Calu3 (cell line): ENCODE results near the gene RAB40C. TPM values are rescaled to one million over a fixed set of nuclear protein-coding genes. Genes with fewer than 3 reads are reported as not detected.

Experiments used
- BruUV-seq: library from RNA; stranded (reverse); fragments of 400-500 nt; replicated peaks from 2 replicates; lab custom pipeline; 2021; lab: Mats Ljungman, UMichigan
- CTCF ChIA-PET: fragments of 300-600 bp; sonication (Branson Sonifier 250); formaldehyde crosslinking; loops from one replicate; lab custom pipeline; 2022; ENCODE audit warnings: antibody characterized with exemption; lab: Charles Lee
- DNase-seq: peaks from one replicate; pipeline ENCODE4 v3.0.0; 2022
- H3K27ac Mint-ChIP-seq: one replicate; pipeline ENCODE4 v1.8.0; 2022; ENCODE audit warnings: mixed read lengths; ENCODE audit not compliant: unreplicated experiment
- H3K27me3 Mint-ChIP-seq: one replicate; pipeline ENCODE4 v1.8.0; 2022; ENCODE audit warnings: mixed read lengths; ENCODE audit not compliant: unreplicated experiment
- H3K36me3 Mint-ChIP-seq: one replicate; pipeline ENCODE4 v1.8.0; 2022; ENCODE audit warnings: mild to moderate bottlenecking, moderate library complexity, mixed read lengths; ENCODE audit not compliant: insufficient read depth, unreplicated experiment
- H3K4me1 Mint-ChIP-seq: one replicate; pipeline ENCODE4 v1.8.0; 2022; ENCODE audit warnings: mild to moderate bottlenecking, low read depth, mixed read lengths; ENCODE audit not compliant: unreplicated experiment
- H3K4me3 Mint-ChIP-seq: one replicate; pipeline ENCODE4 v1.8.0; 2022; ENCODE audit warnings: mild to moderate bottlenecking, low read depth, moderate library complexity, mixed read lengths; ENCODE audit not compliant: unreplicated experiment
- H3K9me3 Mint-ChIP-seq: one replicate; pipeline ENCODE4 v1.8.0; 2022; ENCODE audit warnings: low read depth, mixed read lengths; ENCODE audit not compliant: unreplicated experiment
- CTCF ChIP-seq: fragments of 200-600 bp; IDR thresholded peaks from one replicate; pipeline ENCODE4 v1.8.0; 2022; ENCODE audit warnings: antibody characterized with exemption; ENCODE audit not compliant: unreplicated experiment
- intact Hi-C: fragments of 100-400 bp; cut with micrococcal nuclease; formaldehyde crosslinking; loops from one replicate; pipeline ENCODE4 v1.10.0; 2022; ENCODE audit not compliant: unreplicated experiment
- total RNA-seq: library from RNA; stranded (reverse); gene quantifications from 2 replicates; pipeline ENCODE4 v1.2.3, GENCODE V29; 2022

Gene RAB40C
- total RNA-seq, 1 experiment from 2014 or later, result 35.6 TPM

GRCh38 chr16:572865-573650, 16.8 kb upstream of the RAB40C start:
- DNase-seq, result no peak
- BruUV-seq, result no TSS peak
- Mint-ChIP-seq H3K9me3 (no peaks in the 10 kb centered on the region), H3K27ac (no peak overlapping the region), H3K4me1 (peaks cover 16% of the 10 kb centered on the region), H3K4me3 (no peak overlapping the region), H3K27me3 (no peaks in the 10 kb centered on the region), H3K36me3 (peaks cover 40% of the 10 kb centered on the region)
- intact Hi-C loops, result no loop called here
- CTCF ChIA-PET, result no interaction called here
- TF ChIP-seq CTCF, result no peak

GRCh38 chr16:574021-574760, 15.7 kb upstream of the RAB40C start:
- DNase-seq, result no peak
- no TSS peak for BruUV-seq
- no peak overlapping the region for H3K4me3 Mint-ChIP-seq
- H3K27ac Mint-ChIP-seq, result no peak overlapping the region
- intact Hi-C loops, result no loop called here
- H3K9me3 Mint-ChIP-seq, result no peaks in the 10 kb centered on the region
- peaks cover 43% of the 10 kb centered on the region for H3K36me3 Mint-ChIP-seq
- no peaks in the 10 kb centered on the region for H3K27me3 Mint-ChIP-seq
- TF ChIP-seq CTCF, result no peak
- H3K4me1 Mint-ChIP-seq, result peaks cover 16% of the 10 kb centered on the region
- CTCF ChIA-PET, result no interaction called here

GRCh38 chr16:575354-576196, 14.3 kb upstream of the RAB40C start:
- peaks cover 30% of the 10 kb centered on the region for H3K36me3 Mint-ChIP-seq
- H3K4me1 Mint-ChIP-seq, result peaks cover 14% of the 10 kb centered on the region
- no peak overlapping the region for H3K4me3 Mint-ChIP-seq
- H3K27ac Mint-ChIP-seq, result no peak overlapping the region
- no peak for DNase-seq
- no TSS peak for BruUV-seq
- no peak for TF ChIP-seq CTCF
- intact Hi-C loops, result no loop called here
- no peaks in the 10 kb centered on the region for H3K9me3 Mint-ChIP-seq
- CTCF ChIA-PET, result no interaction called here
- no peaks in the 10 kb centered on the region for H3K27me3 Mint-ChIP-seq

GRCh38 chr16:576197-576822, 13.6 kb upstream of the RAB40C start:
- H3K9me3 Mint-ChIP-seq, result no peaks in the 10 kb centered on the region
- CTCF ChIA-PET, result interaction anchor here (0.6 to 1.2 kb wide), 2 partner anchors 11 to 17 kb away, joined by 3 to 4 read pairs; no protein-coding TSS in a partner anchor
- BruUV-seq, result no TSS peak

More at GRCh38 chr16:576197-576822, 13.6 kb upstream of the RAB40C start:
- Mint-ChIP-seq H3K4me1 (peaks cover 7% of the 10 kb centered on the region), H3K27me3 (no peaks in the 10 kb centered on the region), H3K36me3 (peaks cover 28% of the 10 kb centered on the region), H3K4me3 (peak overlapping the region; percentile 18), H3K27ac (no peak overlapping the region)
- intact Hi-C loops, result no loop called here
- DNase-seq, result no peak
- TF ChIP-seq CTCF, result peak; percentile 4
